AG04449 (cell line): ENCODE measurements around the gene NRG3.

ENCODE experiments used
- CTCF ChIA-PET: fragments of 350-600 bp; formaldehyde crosslinking; extraction: SDS; loops from one replicate; lab custom pipeline; 2021; ENCODE audit warnings: antibody characterized with exemption; lab: Yijun Ruan, JAX
- POLR2A ChIA-PET: fragments of 400-600, 350-600 bp; formaldehyde crosslinking; extraction: SDS; loops from one replicate; lab custom pipeline; 2020; ENCODE audit warnings: antibody characterized with exemption, inconsistent platforms; lab: Yijun Ruan, JAX
- DNase-seq: peaks from one replicate; pipeline ENCODE4 v3.0.0-alpha.2; 2010; ENCODE audit warnings: low read depth, low spot score
- H3K4me3 ChIP-seq: 2 replicates; pipeline ENCODE4 v1.5.1; 2011; ENCODE audit warnings: low read depth, mild to moderate bottlenecking, control low read depth, low read length
- TF ChIP-seq, protein P1 (sequence below): IDR thresholded peaks from one replicate; pipeline ENCODE4 v1.5.1; 2011; ENCODE audit warnings: mild to moderate bottlenecking, moderate library complexity, low read length, control low read depth, inconsistent platforms; ENCODE audit not compliant: insufficient read depth; ENCODE audit errors: missing control alignments

NRG3 gene

DNA sequence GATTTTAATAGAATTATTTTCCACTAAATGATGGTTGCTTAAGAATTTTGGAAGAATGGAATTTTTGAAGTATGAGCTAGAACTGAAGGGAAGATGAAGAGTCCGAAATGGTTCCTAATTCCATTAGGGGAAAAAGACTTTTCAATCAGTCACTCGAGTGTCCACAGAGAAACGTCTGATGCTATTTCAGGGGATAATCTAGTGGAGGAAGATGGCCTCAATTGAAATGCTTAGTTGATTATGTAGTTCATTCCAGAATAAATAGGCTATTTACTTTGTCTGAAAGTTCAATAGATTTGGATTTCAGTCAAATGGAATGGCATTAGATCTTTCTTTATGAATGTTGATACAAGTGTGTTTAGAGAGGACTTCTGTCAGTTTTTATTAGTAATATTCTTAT, 365.4 kb downstream of the NRG3 start:
- ChIA-PET CTCF (no interaction called here), POLR2A (no interaction called here)
- DNase-seq, result no peak
- TF ChIP-seq, protein P1, sequence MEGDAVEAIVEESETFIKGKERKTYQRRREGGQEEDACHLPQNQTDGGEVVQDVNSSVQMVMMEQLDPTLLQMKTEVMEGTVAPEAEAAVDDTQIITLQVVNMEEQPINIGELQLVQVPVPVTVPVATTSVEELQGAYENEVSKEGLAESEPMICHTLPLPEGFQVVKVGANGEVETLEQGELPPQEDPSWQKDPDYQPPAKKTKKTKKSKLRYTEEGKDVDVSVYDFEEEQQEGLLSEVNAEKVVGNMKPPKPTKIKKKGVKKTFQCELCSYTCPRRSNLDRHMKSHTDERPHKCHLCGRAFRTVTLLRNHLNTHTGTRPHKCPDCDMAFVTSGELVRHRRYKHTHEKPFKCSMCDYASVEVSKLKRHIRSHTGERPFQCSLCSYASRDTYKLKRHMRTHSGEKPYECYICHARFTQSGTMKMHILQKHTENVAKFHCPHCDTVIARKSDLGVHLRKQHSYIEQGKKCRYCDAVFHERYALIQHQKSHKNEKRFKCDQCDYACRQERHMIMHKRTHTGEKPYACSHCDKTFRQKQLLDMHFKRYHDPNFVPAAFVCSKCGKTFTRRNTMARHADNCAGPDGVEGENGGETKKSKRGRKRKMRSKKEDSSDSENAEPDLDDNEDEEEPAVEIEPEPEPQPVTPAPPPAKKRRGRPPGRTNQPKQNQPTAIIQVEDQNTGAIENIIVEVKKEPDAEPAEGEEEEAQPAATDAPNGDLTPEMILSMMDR, result no peak
- no peak overlapping the region for H3K4me3 ChIP-seq

DNA sequence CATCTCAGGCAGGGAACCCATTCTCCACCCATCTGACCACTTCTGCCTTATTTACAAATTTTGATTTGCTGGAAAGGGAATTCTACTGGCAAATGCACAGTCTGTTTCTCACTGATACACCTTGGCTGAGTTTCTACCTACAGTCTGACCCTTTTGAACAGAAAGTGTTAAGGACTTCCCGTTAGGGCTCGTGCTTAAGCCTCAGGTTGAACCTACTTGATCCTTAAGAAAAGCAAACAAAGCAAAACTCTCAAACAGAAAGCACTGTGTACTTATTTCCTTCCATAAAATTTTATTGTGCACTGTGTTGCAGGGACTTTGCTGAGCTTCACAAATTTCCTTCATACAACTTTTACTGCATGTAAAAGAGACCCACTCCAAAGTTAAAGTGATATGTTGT, 367.8 kb downstream of the NRG3 start:
- TF ChIP-seq, protein P1, result no peak
- no peak for DNase-seq
- no peak overlapping the region for H3K4me3 ChIP-seq
- CTCF ChIA-PET, result no interaction called here
- POLR2A ChIA-PET, result no interaction called here

DNA sequence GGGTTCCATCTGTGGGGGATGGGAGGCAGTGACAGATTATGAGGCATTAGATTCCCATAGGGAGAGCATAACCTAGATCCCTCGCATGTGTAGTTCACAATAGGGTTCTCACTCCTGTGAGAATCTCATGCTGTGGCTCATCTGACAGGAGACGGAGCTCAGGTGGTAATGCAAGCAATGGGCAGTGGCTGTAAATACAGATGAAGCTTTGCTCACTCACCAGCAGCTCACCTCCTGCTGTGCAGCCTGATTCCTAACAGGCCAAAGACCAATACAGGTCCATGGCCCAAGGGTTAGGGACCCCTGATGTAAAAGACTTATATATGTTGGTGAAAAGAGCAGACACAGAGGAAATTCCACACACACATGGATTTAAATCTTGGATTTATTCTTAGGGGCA, 370.2 kb downstream of the NRG3 start:
- no peak overlapping the region for H3K4me3 ChIP-seq
- TF ChIP-seq, protein P1, result no peak
- no peak for DNase-seq
- ChIA-PET POLR2A (no interaction called here), CTCF (no interaction called here)

DNA sequence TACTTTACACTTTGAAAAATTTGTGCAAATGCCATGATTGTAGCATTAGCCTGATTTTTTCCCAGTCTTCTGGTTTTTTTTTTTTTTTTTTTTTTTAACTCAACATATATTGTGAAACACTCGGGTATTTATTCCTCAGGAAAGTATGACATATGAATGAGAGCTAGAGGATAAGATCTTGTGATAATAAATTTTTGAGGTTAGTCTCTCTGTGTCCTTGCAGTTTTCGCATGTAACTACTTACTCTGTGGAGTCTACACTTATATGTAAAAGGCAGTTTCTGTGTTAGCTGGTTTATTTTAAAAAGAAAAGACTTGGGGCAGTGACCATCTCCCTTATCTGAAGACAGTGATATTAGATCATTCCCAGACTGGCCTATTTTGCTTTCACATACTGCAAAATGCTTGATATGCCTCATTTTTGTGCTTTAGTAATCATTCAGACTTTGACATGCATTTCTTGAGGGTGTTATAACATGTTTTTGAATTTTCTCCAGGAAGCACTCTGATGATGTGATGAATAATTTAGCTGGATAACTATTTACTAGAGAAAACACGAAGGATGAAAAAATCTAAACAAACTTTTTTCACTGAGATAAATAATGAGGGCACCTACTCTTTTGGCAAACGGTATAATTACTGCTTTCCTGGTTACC, 371.0 kb downstream of the NRG3 start:
- no peak for DNase-seq
- ChIA-PET POLR2A (no interaction called here), CTCF (no interaction called here)
- TF ChIP-seq, protein P1, result no peak
- H3K4me3 ChIP-seq, result no peak overlapping the region

DNA sequence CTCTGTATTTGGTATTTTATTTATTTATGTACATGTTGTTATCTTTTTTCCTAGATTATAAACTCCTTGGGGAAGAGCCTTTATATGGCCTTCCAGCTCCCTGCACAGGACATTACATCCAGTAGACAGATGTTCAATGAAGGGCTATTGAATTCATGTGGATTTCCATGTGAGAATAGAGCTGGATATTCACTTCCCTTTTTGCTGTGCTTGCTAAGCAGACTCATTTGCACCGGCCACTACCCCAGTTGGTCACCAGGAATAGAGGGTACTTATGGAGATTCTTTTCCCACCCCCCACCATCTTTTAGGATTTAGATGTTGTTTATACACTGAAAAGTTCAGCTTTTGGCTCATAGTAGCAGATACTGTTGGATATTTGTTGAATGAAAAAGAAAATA, 374.1 kb downstream of the NRG3 start:
- ChIA-PET POLR2A (no interaction called here), CTCF (no interaction called here)
- no peak overlapping the region for H3K4me3 ChIP-seq
- no peak for DNase-seq
- TF ChIP-seq, protein P1, result no peak

DNA sequence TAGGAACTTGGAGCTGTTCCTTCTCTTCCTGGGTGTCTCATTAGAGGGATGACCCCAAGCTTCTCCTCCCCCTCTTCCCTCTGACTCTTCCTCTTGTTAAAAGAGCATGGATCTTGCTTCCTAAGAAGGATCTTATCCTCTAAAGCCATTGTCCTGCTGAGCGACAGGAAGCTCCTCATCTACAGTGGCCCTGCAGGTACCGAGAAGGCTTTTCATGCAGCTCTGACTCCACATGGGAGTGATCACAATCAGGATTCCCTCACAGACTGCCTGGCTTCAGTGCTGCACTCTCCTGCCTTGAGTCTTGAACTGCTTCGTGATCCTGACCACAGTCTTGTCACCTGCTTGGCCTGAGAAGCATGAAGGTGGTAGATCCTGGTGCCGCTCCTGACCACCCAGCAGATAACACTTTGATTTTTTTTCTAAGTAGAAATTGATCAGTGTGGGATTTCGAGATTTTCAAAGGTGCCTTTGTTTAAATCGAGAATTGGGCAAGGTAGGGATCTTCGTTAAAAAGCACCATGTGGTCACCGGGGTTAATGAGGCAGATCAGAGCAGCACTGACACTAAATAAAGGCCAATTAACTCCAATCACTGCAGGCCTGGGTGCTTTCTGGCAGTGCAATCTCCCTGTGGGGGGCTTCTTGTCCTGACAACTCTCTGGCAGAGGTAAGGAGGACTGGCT, 376.4 kb downstream of the NRG3 start:
- CTCF ChIA-PET, result no interaction called here
- no peak overlapping the region for H3K4me3 ChIP-seq
- POLR2A ChIA-PET, result no interaction called here
- no peak for DNase-seq
- TF ChIP-seq, protein P1, result no peak
